Kidney glomerular epithelial cell (primary cell): ENCODE results near the gene NSUN2.
"Not testable (repeated sequence)": the region's sequence is repeated elsewhere in the genome, so short reads cannot be mapped to it uniquely, and the experiment has no call there.

Experiments
- DNase-seq: peaks from one replicate; lab custom pipeline; 2025; lab: John Stamatoyannopoulos, UW

The NSUN2 gene

GRCh38 chr5:6582507-6583048 lies 50.3 kb downstream of the NSUN2 start:
- no peak for DNase-seq

DNA sequence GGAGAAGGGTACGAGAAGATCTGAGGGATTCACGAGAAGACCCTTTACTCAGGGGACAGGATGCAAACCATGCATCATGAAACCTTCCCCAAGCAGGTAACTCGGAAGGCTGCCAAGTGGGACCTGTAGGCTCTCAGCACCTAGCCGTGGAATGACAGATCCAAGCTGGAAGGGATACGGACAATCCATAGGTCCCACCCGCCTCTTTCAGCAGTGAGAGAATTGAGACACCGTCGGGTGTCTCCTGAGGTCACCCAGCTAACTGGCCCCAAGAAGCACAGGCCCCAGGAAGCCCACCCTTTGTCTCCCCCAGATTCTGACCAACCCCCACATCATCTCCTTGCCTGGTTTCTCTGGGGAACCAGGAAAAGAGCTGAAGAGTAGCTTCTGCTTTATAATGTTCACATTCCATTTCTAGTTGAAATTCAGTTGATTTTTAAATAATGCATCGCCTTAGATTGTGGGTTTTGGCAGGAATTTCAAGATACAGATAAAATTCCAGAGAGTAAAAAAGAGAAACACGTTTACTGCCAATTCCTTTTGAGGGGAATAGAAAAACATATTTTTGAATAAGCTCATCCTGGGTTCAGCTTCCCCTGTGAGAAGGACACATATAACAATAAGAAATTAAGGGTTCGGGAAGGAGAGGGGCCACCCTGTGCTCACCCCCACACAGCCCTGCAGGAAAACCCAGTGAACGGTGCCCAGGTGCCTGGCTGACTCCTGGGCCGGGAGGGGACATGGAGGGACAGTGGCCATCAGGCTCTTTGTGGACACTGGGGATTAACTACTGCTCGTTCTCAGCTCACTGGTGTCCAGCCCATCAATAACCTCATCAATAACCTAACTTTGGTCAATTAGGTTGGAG lies 51.1 kb downstream of the NSUN2 start:
- DNase-seq, result no peak

DNA sequence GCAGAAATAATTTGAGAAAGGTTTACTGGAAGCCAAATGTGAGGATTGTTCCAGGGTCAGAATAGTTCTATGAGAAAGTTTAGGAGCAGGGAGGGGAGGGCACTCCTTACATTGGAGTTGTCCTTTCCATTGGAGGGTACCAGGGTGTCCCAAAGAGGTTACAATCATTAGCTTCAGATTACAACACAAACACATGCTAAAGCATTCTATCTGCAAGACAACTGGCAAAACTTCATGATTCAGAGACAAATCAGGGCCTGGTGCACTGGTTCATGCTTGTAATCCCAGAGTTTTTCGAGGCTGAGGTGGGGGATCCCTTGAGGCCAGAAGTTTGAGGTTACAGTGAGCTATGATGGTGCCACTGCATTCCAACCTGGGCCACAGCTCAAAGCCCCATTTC lies 51.8 kb downstream of the NSUN2 start:
- no peak for DNase-seq

- DNase-seq, result no peak
These were observed 53.3 kb downstream of the NSUN2 start for GRCh38 chr5:6579535-6579934.

- no peak for DNase-seq
These were observed 54.0 kb downstream of the NSUN2 start for GRCh38 chr5:6578676-6579343.

- peak; percentile 38 for DNase-seq
These were observed 55.9 kb downstream of the NSUN2 start for GRCh38 chr5:6576861-6577501.

GRCh38 chr5:6574537-6575245 lies 58.2 kb downstream of the NSUN2 start:
- DNase-seq, result no peak

GRCh38 chr5:6574111-6574510 lies 58.7 kb downstream of the NSUN2 start:
- DNase-seq, result no peak

GRCh38 chr5:6573651-6574101 lies 59.2 kb downstream of the NSUN2 start:
- no peak for DNase-seq

DNA sequence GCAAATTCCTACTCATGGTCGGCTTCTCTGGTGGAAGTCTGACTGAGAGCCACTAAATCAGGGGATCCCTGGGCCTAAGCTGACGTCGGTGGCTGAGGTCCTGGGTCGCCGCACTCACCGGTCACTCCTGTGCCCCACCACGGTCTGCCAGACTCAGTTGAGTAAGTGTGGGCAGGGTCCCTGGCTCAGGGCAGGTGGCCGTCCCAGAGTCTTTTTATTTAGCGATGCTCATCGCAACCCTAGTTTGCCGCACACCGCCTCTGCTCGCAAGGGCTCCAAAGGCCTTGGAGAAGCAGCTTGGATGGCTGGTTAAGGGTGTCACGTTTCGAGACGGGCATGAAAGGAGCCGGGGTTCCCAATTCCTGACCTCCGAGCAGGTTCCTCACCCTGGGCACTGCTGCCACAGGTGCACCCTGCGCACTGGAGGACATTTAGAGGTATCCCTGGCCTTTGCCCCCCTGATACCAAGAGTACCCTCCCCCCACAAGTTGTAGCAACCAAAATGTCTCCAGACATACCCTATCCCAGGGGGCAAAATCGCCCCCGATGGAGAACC lies 59.9 kb downstream of the NSUN2 start:
- DNase-seq, result no peak

DNA sequence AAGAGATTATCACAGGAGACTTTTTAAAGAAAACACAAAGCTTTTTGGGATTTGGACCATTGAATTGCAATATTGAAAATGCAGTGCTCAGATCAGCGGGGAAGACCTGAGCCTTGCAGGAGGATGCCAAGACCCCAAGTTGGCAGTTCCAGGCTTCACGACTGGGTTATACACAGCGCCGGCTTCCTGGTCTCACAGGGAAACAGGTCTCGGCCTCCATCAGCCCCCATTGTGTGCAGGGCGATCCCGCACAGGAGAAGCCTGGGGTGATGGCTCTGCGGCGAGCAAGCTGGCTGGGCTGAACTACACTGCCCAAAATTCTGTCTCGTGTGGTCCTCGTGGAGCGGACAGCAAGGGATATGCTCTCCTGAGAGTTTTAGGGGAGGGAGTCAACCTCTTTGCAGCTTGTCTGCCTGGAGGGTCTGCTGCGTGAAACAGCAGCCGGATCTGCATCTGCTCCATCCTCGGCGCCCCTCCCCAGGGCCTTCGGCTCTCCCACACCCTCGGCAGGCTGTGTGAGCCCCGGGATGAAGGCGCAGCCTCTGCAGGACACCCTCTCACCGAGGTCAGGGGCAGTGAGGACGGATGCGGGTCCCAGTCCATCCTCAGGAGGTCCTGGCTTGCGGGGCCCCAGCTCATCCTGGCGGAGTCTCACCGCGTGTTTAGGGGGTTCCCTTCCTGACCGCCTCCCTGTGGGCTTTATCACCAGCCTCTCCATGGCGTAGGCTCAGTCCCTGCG lies 60.6 kb downstream of the NSUN2 start:
- no peak for DNase-seq

GRCh38 chr5:6571607-6572006 lies 61.2 kb downstream of the NSUN2 start:
- DNase-seq, result not testable (repeated sequence)

GRCh38 chr5:6570530-6570929 lies 62.3 kb downstream of the NSUN2 start:
- DNase-seq, result no peak

DNA sequence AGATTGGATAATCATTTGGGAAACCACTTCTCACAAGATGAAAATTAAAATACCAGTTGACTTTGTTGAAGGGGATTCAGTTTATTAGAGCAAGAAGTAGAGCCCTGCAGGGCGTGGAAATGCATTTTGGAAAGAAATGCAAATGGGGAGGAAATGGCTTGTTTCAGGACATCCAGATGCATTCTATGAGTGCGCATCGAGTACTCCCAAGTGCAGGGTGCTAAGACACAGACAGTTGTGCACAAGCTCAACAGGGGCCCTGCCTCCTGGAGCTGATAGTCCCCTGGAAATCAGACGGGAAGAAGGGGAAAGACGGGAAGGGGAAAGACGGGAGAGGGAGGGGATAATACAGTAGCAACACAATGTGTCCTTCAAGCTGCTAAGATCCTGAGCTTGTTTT lies 64.0 kb downstream of the NSUN2 start:
- no peak for DNase-seq

DNA sequence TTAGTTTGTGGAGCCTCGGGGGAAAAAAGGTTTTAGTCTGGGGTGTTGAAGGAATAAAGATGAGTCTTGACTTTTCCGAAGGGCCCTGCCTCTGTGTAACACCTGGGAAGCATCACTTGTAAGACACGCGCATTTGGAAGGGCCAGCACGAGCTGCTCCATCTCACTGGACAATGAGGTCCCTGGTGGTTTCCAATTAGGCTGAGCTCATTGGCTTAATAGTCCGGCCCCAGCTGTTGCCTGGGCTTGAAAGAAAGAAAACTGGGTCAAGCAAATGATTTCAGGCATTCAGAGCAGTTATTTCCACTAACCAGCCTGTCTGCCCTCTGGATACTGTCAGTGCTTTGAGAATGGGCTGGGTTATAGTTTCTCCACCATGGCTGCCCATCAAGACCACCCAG lies 64.5 kb downstream of the NSUN2 start:
- no peak for DNase-seq

DNA sequence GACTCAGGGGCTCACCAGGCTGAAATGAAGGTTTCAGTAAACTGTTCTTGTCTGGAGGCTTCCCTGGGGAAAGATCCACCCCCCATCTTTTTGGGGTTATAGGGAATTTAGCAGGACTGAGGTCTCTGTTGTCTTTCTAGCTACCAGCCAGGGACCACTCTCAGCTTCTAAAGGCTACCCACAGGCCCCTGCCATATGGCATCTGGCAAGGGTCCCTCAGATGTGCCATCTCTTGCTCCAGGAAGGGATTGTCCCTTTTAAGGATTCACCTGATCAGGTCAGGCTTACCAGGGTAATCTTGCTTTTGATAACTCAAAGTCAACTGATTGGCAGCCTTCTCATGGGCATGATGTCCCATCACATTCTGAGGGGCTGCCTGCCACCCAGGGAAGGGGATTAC lies 65.0 kb downstream of the NSUN2 start:
- no peak for DNase-seq

DNA sequence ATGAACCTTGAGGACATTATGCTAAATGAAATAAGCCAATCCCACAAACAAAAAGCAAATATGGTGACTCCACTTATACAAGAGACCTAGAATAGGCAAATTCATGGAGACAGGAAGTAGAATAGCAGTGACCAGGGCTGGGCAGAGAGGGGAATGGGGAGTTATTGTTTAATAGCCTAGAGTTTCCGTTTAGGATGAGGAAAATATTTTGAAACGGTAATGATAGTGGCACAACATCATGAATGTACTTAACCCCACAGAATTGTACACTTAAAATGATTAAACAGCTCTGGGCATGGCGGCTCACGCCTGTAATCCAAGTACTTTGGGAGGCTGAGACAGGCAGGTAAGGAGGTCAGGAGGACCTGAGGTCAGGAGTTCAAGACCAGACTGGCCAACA lies 65.8 kb downstream of the NSUN2 start:
- no peak for DNase-seq

GRCh38 chr5:6565492-6565891 lies 67.4 kb downstream of the NSUN2 start:
- DNase-seq, result no peak

DNA sequence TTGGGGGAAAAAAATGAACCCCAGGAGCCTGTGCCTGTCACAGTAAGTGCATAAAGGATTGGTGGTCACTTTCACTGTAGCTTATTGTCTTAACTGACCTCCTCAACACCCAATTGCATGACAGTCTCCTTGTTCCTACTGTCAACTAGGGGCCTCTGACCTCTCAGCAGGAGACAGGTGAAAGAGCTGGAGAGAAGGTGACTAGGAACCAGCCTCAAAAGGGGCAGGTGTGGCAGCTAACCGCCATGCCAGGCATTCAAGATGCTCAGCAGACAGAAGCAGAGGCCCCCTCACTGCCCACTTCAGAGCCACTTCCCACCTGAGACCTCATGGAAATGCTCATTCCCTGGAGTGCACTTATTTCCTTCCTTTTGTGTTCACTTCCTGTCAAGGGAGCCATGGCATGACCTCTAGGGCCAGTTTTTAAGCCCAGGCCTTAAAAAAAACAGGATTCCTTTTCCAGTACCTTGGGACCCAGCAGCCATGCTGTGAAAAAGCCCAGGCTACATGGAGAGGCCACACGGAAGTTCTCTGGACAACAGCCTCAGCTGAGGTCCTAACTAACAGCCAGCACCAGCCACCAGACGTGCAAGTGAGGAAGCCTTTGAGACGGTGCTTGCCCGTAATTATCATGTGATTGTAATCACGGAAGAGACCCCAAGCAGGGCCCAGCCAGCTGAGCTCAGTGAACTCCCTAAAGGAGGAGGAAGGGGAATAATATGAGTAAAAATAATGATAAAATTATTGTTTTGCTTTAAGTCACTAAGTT lies 74.9 kb downstream of the NSUN2 start:
- DNase-seq, result no peak

DNA sequence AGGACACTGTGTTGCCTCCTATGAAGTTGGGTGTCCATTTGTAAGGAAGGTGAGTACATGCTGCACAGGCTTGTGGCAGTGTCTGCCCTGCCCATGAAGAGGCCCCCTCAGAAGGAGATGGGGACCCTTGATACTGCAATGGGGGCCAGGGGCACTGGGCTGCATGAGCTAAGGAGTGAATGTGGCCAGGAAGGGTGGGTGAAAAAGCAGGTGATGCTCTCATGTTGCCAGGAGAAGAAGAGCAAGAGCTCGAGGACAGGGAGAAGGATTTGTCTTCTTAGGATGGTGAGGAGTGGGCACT lies 76.1 kb downstream of the NSUN2 start:
- no peak for DNase-seq
